K562 (cell line): ENCODE measurements around the gene ZNF513. TPM values are rescaled to one million over a fixed set of nuclear protein-coding genes. Genes with fewer than 3 reads are reported as not detected.

Experiments used
- CBFB ChIP-seq: sonication (generic); formaldehyde crosslinking; IDR thresholded peaks from 2 replicates; pipeline ENCODE4 v1.4.0; 2020; ENCODE audit warnings: mild to moderate bottlenecking, missing genetic modification reagents
- FOXA1 ChIP-seq: fragments of 450-650 bp; IDR thresholded peaks from 2 replicates; pipeline ENCODE4 v1.6.1; 2016; ENCODE audit warnings: mild to moderate bottlenecking, borderline replicate concordance
- FOXK2 ChIP-seq, 2 experiments: fragments of 450-650 bp; IDR thresholded peaks in 1 of 2; conservative IDR thresholded peaks in 1 of 2; 2 replicates each; pipeline ENCODE4 v1.6.1; 2016; ENCODE audit warnings: low read depth in 2 of 2, mild to moderate bottlenecking in 1 of 2
- FOXP4 ChIP-seq: sonication (generic); formaldehyde crosslinking; IDR thresholded peaks from 2 replicates; pipeline ENCODE4 v1.8.0; 2022; ENCODE audit warnings: mild to moderate bottlenecking, missing genetic modification reagents, borderline replicate concordance
- GABPB1 ChIP-seq: sonication (generic); formaldehyde crosslinking; IDR thresholded peaks from 2 replicates; pipeline ENCODE4 v1.8.0; 2022; ENCODE audit warnings: mild to moderate bottlenecking, missing genetic modification reagents
- GATAD2B ChIP-seq: fragments of 450-650 bp; IDR thresholded peaks from 2 replicates; pipeline ENCODE4 v1.6.1; 2017; ENCODE audit warnings: mild to moderate bottlenecking, borderline replicate concordance
- GTF2E2 ChIP-seq: fragments of 200-800 bp; sonication (Bioruptor generic); IDR thresholded peaks from 2 replicates; pipeline ENCODE4 v1.6.1; 2016; ENCODE audit warnings: missing genetic modification characterization, missing compliant biosample characterization
- HIVEP1 ChIP-seq: fragments of 250-450 bp; sonication (Bioruptor Pico); IDR thresholded peaks from 2 replicates; pipeline ENCODE4 v1.4.0; 2020; ENCODE audit warnings: mild to moderate bottlenecking
- MCM5 ChIP-seq: fragments of 450-650 bp; IDR thresholded peaks from 2 replicates; pipeline ENCODE4 v1.6.1; 2016; ENCODE audit warnings: low read depth
- MECOM ChIP-seq: fragments of 250-450 bp; sonication (Bioruptor Pico); IDR thresholded peaks from 2 replicates; pipeline ENCODE4 v1.8.0; 2022; ENCODE audit warnings: inconsistent platforms
- MED1 ChIP-seq: sonication (generic); formaldehyde crosslinking; IDR thresholded peaks from 2 replicates; pipeline ENCODE4 v1.8.1; 2023; ENCODE audit warnings: missing genetic modification reagents, borderline replicate concordance
- RBM25 ChIP-seq: fragments of 200-400 bp; formaldehyde crosslinking; IDR thresholded peaks from 2 replicates; pipeline ENCODE4 v1.6.1; 2018; ENCODE audit warnings: low read length, low read depth, moderate library complexity; ENCODE audit not compliant: severe bottlenecking
- SMAD3 ChIP-seq: fragments of 450-650 bp; formaldehyde crosslinking; conservative IDR thresholded peaks from 2 replicates; pipeline ENCODE4 v1.4.0; 2020; ENCODE audit warnings: mild to moderate bottlenecking
- STAT5A ChIP-seq: IDR thresholded peaks from 2 replicates; pipeline ENCODE4 v1.6.1; 2012; ENCODE audit warnings: low read length, inconsistent platforms, borderline replicate concordance
- TCFL5 ChIP-seq: fragments of 250-450 bp; sonication (Bioruptor Pico); conservative IDR thresholded peaks from 2 replicates; pipeline ENCODE4 v1.6.1; 2021; ENCODE audit warnings: mild to moderate bottlenecking, moderate library complexity, matching md5 sums
- ZC3H8 ChIP-seq: fragments of 450-650 bp; IDR thresholded peaks from 2 replicates; pipeline ENCODE4 v1.6.1; 2017
- ZNF57 ChIP-seq: fragments of 450-650 bp; formaldehyde crosslinking; IDR thresholded peaks from 2 replicates; pipeline ENCODE4 v1.4.0; 2020; ENCODE audit warnings: mild to moderate bottlenecking, moderate library complexity
- ZNF75A ChIP-seq: fragments of 450-650 bp; formaldehyde crosslinking; IDR thresholded peaks from 2 replicates; pipeline ENCODE4 v1.4.0; 2020; ENCODE audit warnings: mild to moderate bottlenecking
- polyA plus RNA-seq, 8 experiments: library from polyadenylated mRNA; depleted of rRNA in 4 of 8; stranded (reverse) in 5 of 8; unstranded in 3 of 8; fragments of >200 nt; fragmentation: Nextera tagmentation in 2 of 8; fragmentation: Illumina TruSeq in 1 of 8; extraction: Ambion mirVana in 2 of 8; extraction: Trizol in 1 of 8; gene quantifications; 2 replicates each; pipeline versions ENCODE4 v1.2.1 to v1.2.3, GENCODE V29; 2011 to 2014; ENCODE audit warnings: inconsistent platforms in 1 of 8, missing spikeins in 1 of 8
- total RNA-seq, 7 experiments: library from RNA; depleted of rRNA in 6 of 7; stranded (reverse); fragments of >200 nt in 6 of 7; fragmentation: Illumina TruSeq in 2 of 7; extraction: Trizol in 2 of 7; gene quantifications; 2 replicates each; pipeline versions ENCODE4 v1.2.1 to v1.2.3, GENCODE V29; 2011 to 2021; ENCODE audit warnings: low replicate concordance in 1 of 7
- TF ChIP-seq, protein P1 (sequence below): fragments of 200-800 bp; sonication (Bioruptor generic); IDR thresholded peaks from 2 replicates; pipeline ENCODE4 v1.6.1; 2016; ENCODE audit warnings: missing genetic modification characterization, missing compliant biosample characterization
- TF ChIP-seq, protein P2 (sequence below): fragments of 250-450 bp; sonication (Bioruptor Pico); IDR thresholded peaks from 2 replicates; pipeline ENCODE4 v1.8.0; 2022; ENCODE audit warnings: inconsistent platforms, mild to moderate bottlenecking, moderate library complexity, borderline replicate concordance

Gene ZNF513
- total and polyA plus RNA-seq, 9 of the 15 experiments (the other 6 are each of a cell fraction or from before 2014, with no cell fraction given), result 0.04 to 13.6 (median 4.4) TPM

DNA sequence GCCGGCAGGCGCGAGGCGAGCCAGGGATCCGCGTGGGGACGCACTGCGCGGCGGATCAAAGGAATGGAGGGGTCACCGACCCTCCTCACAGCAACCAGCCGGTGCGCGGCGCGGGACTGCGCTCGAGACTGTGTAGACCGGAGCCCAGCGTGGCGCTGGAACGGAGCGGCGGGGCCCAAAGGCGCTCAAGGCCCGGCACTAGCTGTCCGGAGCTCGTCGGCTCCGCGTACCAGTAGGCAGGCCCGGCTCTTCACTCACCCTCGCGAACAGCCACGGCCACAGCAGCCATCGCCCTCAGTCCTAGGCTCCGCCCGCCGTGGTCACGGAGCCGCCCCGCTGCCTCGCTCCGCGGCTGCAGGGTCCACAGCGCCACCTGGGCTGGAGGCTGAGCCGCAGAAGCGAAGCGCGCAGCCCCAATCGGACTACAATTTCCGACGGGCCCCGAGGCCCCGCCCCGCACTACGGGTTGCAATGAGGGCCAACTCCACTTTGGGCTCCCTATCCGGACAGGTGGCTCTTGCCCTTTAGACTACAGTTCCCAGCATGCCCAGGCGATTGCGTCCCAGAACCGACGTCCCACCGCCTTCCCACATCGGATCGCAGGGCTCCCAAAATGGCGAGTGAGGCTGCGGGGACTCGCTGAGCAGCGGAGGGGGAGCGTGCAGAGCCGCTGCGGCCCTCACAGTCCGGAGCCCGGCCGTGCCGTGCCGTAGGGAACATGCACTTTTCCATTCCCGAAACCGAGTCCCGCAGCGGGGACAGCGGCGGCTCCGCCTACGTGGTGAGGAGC lies 10.3 kb downstream of the ZNF513 start, which contains the start of the genes EIF2B4 and SNX17 (continued):
- TF ChIP-seq, protein P1, sequence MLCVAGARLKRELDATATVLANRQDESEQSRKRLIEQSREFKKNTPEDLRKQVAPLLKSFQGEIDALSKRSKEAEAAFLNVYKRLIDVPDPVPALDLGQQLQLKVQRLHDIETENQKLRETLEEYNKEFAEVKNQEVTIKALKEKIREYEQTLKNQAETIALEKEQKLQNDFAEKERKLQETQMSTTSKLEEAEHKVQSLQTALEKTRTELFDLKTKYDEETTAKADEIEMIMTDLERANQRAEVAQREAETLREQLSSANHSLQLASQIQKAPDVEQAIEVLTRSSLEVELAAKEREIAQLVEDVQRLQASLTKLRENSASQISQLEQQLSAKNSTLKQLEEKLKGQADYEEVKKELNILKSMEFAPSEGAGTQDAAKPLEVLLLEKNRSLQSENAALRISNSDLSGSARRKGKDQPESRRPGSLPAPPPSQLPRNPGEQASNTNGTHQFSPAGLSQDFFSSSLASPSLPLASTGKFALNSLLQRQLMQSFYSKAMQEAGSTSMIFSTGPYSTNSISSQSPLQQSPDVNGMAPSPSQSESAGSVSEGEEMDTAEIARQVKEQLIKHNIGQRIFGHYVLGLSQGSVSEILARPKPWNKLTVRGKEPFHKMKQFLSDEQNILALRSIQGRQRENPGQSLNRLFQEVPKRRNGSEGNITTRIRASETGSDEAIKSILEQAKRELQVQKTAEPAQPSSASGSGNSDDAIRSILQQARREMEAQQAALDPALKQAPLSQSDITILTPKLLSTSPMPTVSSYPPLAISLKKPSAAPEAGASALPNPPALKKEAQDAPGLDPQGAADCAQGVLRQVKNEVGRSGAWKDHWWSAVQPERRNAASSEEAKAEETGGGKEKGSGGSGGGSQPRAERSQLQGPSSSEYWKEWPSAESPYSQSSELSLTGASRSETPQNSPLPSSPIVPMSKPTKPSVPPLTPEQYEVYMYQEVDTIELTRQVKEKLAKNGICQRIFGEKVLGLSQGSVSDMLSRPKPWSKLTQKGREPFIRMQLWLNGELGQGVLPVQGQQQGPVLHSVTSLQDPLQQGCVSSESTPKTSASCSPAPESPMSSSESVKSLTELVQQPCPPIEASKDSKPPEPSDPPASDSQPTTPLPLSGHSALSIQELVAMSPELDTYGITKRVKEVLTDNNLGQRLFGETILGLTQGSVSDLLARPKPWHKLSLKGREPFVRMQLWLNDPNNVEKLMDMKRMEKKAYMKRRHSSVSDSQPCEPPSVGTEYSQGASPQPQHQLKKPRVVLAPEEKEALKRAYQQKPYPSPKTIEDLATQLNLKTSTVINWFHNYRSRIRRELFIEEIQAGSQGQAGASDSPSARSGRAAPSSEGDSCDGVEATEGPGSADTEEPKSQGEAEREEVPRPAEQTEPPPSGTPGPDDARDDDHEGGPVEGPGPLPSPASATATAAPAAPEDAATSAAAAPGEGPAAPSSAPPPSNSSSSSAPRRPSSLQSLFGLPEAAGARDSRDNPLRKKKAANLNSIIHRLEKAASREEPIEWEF, result no peak
- TF ChIP-seq CBFB (peak; percentile 95), GATAD2B (peak; percentile 69; the same call in 1 of the 2 replicates), RBM25 (no peak), ZNF57 (no peak), FOXA1 (no peak), ZNF75A (CRISPR knock-in tag) (no peak), FOXP4 (CRISPR knock-in tag) (peak; percentile 35; the same call in 1 of the 2 replicates), MED1 (no peak), HIVEP1 (no peak), FOXK2 (conservative IDR thresholded peaks at IDR 0.05 in 1 of 2, IDR thresholded peaks at IDR 0.05 in 1 of 2; ENCODE audit: low read depth in 2 of 2) (no peak; a peak in 1 of 4 replicates), GABPB1 (CRISPR knock-in tag) (peak; percentile 89), SMAD3 (CRISPR knock-in tag) (0 out of 2 replicates have a peak, but pooled peaks have one; percentile 22), ZC3H8 (no peak), MCM5 (no peak), STAT5A (no peak), MECOM (CRISPR knock-in tag) (no peak), GTF2E2 (peak; percentile 60; the same call in 1 of the 2 replicates), TCFL5 (CRISPR knock-in tag) (no peak)
- TF ChIP-seq, protein P2, sequence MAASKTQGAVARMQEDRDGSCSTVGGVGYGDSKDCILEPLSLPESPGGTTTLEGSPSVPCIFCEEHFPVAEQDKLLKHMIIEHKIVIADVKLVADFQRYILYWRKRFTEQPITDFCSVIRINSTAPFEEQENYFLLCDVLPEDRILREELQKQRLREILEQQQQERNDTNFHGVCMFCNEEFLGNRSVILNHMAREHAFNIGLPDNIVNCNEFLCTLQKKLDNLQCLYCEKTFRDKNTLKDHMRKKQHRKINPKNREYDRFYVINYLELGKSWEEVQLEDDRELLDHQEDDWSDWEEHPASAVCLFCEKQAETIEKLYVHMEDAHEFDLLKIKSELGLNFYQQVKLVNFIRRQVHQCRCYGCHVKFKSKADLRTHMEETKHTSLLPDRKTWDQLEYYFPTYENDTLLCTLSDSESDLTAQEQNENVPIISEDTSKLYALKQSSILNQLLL (CRISPR knock-in tag), result no peak
